NB4 (cell line): Measurements from ENCODE around the gene ROBO4.

Experiments
- DNase-seq: peaks from one replicate; pipeline ENCODE4 v3.0.0; 2010; ENCODE audit warnings: low read depth
- H3K4me3 ChIP-seq: one replicate; pipeline ENCODE4 v1.5.1; 2011; ENCODE audit warnings: mild to moderate bottlenecking, low read depth, low read length, moderate library complexity
- MYC ChIP-seq: IDR thresholded peaks from 2 replicates; pipeline ENCODE4 v1.6.1; 2011; ENCODE audit warnings: low read depth, low read length
- POLR2A ChIP-seq: IDR thresholded peaks from 2 replicates; pipeline ENCODE4 v1.6.1; 2011; ENCODE audit warnings: mild to moderate bottlenecking; ENCODE audit not compliant: insufficient read length; ENCODE audit errors: extremely low read depth
- TF ChIP-seq, protein P1 (sequence below): IDR thresholded peaks from 2 replicates; pipeline ENCODE4 v1.6.1; 2011; ENCODE audit warnings: low read depth, low read length
- TF ChIP-seq, protein P2 (sequence below): IDR thresholded peaks from one replicate; pipeline ENCODE4 v1.5.1; 2012; ENCODE audit warnings: low read depth, low read length

Gene ROBO4

DNA sequence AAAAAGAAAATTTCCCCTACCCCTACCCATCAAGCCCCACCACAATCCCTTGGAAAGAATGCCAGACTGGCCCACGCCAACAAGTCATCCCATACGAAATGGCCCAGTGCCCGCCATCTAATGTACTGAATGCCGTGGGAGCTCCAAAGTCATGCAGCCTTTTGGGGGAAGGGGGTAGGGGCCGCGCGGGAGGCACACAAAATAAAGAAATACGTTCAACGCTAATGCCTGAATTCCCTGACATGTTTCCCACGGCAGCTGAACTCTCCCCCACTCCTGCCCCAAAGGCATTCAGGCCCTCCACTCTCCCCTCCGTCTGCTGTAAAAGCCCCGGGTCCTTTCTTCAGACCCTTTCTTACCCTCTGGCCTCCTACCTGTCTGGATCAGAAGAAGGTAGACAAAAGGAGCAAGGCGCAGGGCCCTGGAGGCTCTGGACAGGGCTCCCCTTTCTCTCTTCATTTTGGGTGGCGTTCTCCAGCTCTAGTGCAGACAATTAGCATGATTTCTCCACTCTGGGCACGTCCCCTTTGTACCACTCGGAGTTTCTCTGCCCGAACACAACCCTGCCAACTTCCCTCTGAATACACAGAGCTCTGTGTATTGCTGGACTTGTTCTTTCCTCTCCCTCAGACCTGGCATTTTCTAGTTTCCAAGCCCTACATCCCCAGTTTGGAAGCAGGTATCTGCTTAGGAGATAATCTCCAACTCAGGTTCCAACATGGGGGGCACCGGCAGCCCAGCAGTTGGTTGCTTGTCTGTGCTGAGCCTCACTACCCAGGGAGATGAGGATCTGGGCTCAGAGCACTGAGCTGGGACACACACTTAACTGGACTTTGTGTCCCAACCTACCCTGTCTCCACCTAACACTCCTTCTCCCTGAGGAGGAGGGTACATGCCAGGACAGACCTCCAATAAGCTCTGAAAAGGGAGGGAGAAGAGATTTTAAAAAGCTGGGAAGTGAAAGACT is 38.2 kb upstream of the ROBO4 start, which contains the start of gene HEPACAM:
Gene HEPACAM (minus strand): TSS at position 500 of the 967 bp plus-strand sequence. CDS start 41 bp downstream, at position 459.
- DNase-seq = no peak
- no peak within 1 kb of the TSS for H3K4me3 ChIP-seq
- TF ChIP-seq POLR2A = no peak
- TF ChIP-seq, protein P1, sequence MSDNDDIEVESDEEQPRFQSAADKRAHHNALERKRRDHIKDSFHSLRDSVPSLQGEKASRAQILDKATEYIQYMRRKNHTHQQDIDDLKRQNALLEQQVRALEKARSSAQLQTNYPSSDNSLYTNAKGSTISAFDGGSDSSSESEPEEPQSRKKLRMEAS = no peak
- TF ChIP-seq, protein P2, sequence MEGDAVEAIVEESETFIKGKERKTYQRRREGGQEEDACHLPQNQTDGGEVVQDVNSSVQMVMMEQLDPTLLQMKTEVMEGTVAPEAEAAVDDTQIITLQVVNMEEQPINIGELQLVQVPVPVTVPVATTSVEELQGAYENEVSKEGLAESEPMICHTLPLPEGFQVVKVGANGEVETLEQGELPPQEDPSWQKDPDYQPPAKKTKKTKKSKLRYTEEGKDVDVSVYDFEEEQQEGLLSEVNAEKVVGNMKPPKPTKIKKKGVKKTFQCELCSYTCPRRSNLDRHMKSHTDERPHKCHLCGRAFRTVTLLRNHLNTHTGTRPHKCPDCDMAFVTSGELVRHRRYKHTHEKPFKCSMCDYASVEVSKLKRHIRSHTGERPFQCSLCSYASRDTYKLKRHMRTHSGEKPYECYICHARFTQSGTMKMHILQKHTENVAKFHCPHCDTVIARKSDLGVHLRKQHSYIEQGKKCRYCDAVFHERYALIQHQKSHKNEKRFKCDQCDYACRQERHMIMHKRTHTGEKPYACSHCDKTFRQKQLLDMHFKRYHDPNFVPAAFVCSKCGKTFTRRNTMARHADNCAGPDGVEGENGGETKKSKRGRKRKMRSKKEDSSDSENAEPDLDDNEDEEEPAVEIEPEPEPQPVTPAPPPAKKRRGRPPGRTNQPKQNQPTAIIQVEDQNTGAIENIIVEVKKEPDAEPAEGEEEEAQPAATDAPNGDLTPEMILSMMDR = no peak
- no peak for TF ChIP-seq MYC

DNA sequence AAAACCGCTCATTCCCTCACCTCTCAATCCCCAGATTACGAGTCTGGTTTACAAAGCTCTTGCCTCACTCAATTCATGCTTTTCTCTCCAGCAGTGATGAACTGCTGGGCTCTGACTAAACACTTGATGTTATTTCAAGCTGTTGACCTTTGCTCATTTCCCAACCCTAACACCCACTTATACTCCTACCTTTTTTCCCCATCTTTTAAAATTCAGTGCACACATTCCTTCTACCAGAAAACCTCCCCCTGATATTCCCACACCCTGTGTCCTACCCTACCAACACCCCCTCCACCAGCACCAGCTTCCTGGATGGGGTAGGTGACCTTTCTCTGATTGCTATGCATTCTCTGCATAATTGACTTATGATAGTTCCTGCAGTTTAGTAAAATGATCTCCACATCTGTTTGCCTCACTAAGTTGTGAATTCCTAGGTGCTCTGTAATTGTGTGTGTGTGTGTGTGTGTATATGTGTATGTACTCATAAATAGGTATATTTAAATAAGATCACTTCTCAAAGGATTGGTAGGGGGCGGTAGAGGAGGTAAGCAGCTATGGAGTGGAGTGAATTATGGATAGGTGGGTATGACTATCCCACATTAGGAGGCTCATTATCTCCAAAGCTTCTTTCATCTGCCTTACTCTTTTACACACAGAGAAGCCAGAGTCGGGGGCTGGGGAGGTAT is 37.3 kb upstream of the ROBO4 start:
- TF ChIP-seq, protein P2 = no peak
- TF ChIP-seq MYC (no peak), POLR2A (no peak)
- TF ChIP-seq, protein P1 = no peak

DNA sequence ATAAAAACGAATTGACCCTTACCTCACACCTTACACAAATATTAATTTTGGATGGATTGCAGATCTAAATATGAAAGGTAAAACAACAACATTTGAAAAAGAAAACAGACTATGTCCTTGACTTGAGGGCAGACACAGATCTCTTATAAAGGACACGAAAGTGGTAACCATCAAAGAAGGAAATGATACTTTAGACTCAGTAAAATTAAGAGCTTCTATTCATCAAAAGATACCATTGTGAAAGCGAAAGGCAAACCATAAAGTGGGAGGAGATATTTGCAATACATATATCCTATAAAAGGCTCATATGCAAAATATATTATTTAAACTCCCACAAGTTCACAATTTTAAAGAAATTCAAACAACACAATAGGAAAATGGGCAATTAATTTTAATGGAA is 33.1 kb upstream of the ROBO4 start:
- TF ChIP-seq MYC = no peak
- TF ChIP-seq POLR2A = no peak
- TF ChIP-seq, protein P1 = no peak
- TF ChIP-seq, protein P2 = no peak
- DNase-seq = no peak
- no peak overlapping the region for H3K4me3 ChIP-seq

More for the DNA sequence above, 37.3 kb upstream of the ROBO4 start:
- no peak overlapping the region for H3K4me3 ChIP-seq
- no peak for DNase-seq

DNA sequence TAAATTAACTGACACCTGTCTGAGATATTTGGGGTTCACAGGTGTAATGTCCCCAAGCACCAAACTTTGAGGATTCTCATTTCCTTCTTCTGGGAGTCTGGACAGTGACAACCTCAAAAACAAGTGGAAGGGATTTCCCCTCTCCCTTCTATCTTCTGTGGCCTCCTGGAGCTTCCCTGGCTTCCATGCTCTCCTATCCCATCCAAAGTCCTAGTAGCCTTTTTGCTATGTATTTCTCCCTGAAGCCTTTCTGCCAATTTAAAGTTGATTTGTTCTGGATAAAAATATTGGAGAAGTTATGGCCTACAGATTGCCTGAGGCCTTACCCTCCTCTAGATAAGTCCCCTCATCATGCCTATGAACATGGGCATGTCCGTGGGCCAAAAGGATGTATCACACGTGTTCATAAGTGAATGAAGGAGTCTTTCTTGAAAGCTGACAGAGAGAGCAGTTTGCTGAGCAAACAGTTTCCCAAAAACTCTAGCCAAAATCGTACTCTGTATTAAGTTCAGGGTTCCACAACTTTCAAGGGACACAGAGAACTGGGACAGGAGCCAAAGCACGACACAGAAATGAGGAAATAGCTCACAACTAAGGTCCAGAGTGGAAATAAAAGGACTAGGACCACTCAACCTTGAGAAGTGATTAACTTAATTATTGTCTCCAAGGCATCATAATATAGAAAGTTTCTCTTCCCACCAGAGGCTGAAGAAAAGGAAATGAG is 31.4 kb upstream of the ROBO4 start:
- no peak for DNase-seq
- no peak overlapping the region for H3K4me3 ChIP-seq
- TF ChIP-seq, protein P2 = no peak
- TF ChIP-seq, protein P1 = no peak
- TF ChIP-seq POLR2A = no peak
- TF ChIP-seq MYC = no peak

DNA sequence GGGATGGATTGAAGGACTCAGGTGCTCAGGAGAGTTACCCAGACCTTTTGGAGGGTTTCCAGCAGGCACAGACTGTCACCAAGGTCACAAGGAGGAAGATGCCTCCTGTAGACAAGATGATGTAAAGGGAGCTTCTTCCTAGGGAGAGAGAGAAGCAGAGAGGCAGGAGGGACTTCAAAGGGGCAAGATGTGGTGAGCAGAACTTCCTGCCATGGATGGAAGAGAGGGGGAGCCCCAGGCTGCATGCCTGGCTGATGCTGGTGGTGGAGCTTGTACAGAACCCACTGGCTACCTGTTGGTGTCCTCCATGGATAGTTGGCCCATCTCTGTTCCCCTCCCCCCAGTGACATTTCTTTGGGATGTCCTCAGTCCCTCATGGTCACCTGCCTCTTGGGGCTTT is 25.6 kb upstream of the ROBO4 start:
- no peak for TF ChIP-seq MYC
- TF ChIP-seq, protein P1 = no peak
- TF ChIP-seq, protein P2 = no peak
- TF ChIP-seq POLR2A = no peak

More for the DNA sequence above, 25.6 kb upstream of the ROBO4 start:
- no peak for DNase-seq
- no peak overlapping the region for H3K4me3 ChIP-seq
